ENCODE measurements around the gene SFTA2.

Gene SFTA2

GRCh38 chr6:30901436-30901835, 30.5 kb downstream of the SFTA2 start:
- H3K27ac ChIP-seq (ENCODE audit: low read depth, low read length): no peak overlapping the region
- H3K4me1 ChIP-seq (ENCODE audit: control insufficient read depth, insufficient read depth, low read length, unreplicated experiment): no peaks in the 10 kb centered on the region
- H2AFZ ChIP-seq (ENCODE audit: low read length, unreplicated experiment): no peak overlapping the region
- H3K36me3 ChIP-seq (ENCODE audit: insufficient read depth, low read length): no peaks in the 10 kb centered on the region
- no peaks in the 10 kb centered on the region for H3K27me3 ChIP-seq (ENCODE audit: insufficient read depth, low read length)
- H3K79me2 ChIP-seq (ENCODE audit: control insufficient read depth, insufficient read depth, low read length, unreplicated experiment): no peaks in the 10 kb centered on the region
- H3K4me3 ChIP-seq (ENCODE audit: low read depth, low read length): no peak overlapping the region

GRCh38 chr6:30900863-30901417, 31.0 kb downstream of the SFTA2 start:
- H3K4me3 ChIP-seq (ENCODE audit: low read depth, low read length): no peak overlapping the region
- H3K36me3 ChIP-seq (ENCODE audit: insufficient read depth, low read length): no peaks in the 10 kb centered on the region
- H3K4me1 ChIP-seq (ENCODE audit: control insufficient read depth, insufficient read depth, low read length, unreplicated experiment): no peaks in the 10 kb centered on the region
- H3K27ac ChIP-seq (ENCODE audit: low read depth, low read length): no peak overlapping the region
- H3K79me2 ChIP-seq (ENCODE audit: control insufficient read depth, insufficient read depth, low read length, unreplicated experiment): no peaks in the 10 kb centered on the region
- no peak overlapping the region for H2AFZ ChIP-seq (ENCODE audit: low read length, unreplicated experiment)
- no peaks in the 10 kb centered on the region for H3K27me3 ChIP-seq (ENCODE audit: insufficient read depth, low read length)

- H3K4me3 ChIP-seq (ENCODE audit: low read depth, low read length): no peak overlapping the region
- H3K36me3 ChIP-seq (ENCODE audit: insufficient read depth, low read length): no peaks in the 10 kb centered on the region
- H3K79me2 ChIP-seq (ENCODE audit: control insufficient read depth, insufficient read depth, low read length, unreplicated experiment): no peaks in the 10 kb centered on the region
- no peak overlapping the region for H2AFZ ChIP-seq (ENCODE audit: low read length, unreplicated experiment)
- no peaks in the 10 kb centered on the region for H3K4me1 ChIP-seq (ENCODE audit: control insufficient read depth, insufficient read depth, low read length, unreplicated experiment)
- no peak overlapping the region for H3K27ac ChIP-seq (ENCODE audit: low read depth, low read length)
- no peaks in the 10 kb centered on the region for H3K27me3 ChIP-seq (ENCODE audit: insufficient read depth, low read length)
Measured at GRCh38 chr6:30898750-30899360, 33.1 kb downstream of the SFTA2 start.

GRCh38 chr6:30897882-30898281, 34.1 kb downstream of the SFTA2 start:
- Histone ChIP-seq H3K27ac (ENCODE audit: low read depth, low read length) (no peak overlapping the region), H2AFZ (ENCODE audit: low read length, unreplicated experiment) (no peak overlapping the region), H3K79me2 (ENCODE audit: control insufficient read depth, insufficient read depth, low read length, unreplicated experiment) (no peaks in the 10 kb centered on the region), H3K4me3 (ENCODE audit: low read depth, low read length) (no peak overlapping the region), H3K4me1 (ENCODE audit: control insufficient read depth, insufficient read depth, low read length, unreplicated experiment) (no peaks in the 10 kb centered on the region), H3K27me3 (ENCODE audit: insufficient read depth, low read length) (no peaks in the 10 kb centered on the region), H3K36me3 (ENCODE audit: insufficient read depth, low read length) (no peaks in the 10 kb centered on the region)

GRCh38 chr6:30896541-30896940, 35.4 kb downstream of the SFTA2 start:
- no peaks in the 10 kb centered on the region for H3K36me3 ChIP-seq (ENCODE audit: insufficient read depth, low read length)
- H3K27me3 ChIP-seq (ENCODE audit: insufficient read depth, low read length): no peaks in the 10 kb centered on the region

GRCh38 chr6:30895343-30895742, 36.6 kb downstream of the SFTA2 start:
- Histone ChIP-seq H3K27ac (ENCODE audit: low read depth, low read length) (no peak overlapping the region), H3K4me3 (ENCODE audit: low read depth, low read length) (no peak overlapping the region), H3K36me3 (ENCODE audit: insufficient read depth, low read length) (no peaks in the 10 kb centered on the region), H2AFZ (ENCODE audit: low read length, unreplicated experiment) (no peak overlapping the region), H3K4me1 (ENCODE audit: control insufficient read depth, insufficient read depth, low read length, unreplicated experiment) (no peaks in the 10 kb centered on the region), H3K79me2 (ENCODE audit: control insufficient read depth, insufficient read depth, low read length, unreplicated experiment) (no peaks in the 10 kb centered on the region), H3K27me3 (ENCODE audit: insufficient read depth, low read length) (no peaks in the 10 kb centered on the region)

More at GRCh38 chr6:30896541-30896940, 35.4 kb downstream of the SFTA2 start:
- H2AFZ ChIP-seq (ENCODE audit: low read length, unreplicated experiment): no peak overlapping the region
- H3K27ac ChIP-seq (ENCODE audit: low read depth, low read length): no peak overlapping the region
- H3K4me3 ChIP-seq (ENCODE audit: low read depth, low read length): no peak overlapping the region
- H3K79me2 ChIP-seq (ENCODE audit: control insufficient read depth, insufficient read depth, low read length, unreplicated experiment): no peaks in the 10 kb centered on the region
- no peaks in the 10 kb centered on the region for H3K4me1 ChIP-seq (ENCODE audit: control insufficient read depth, insufficient read depth, low read length, unreplicated experiment)

- Histone ChIP-seq H3K4me3 (ENCODE audit: low read depth, low read length) (no peak overlapping the region), H3K36me3 (ENCODE audit: insufficient read depth, low read length) (no peaks in the 10 kb centered on the region), H3K79me2 (ENCODE audit: control insufficient read depth, insufficient read depth, low read length, unreplicated experiment) (no peaks in the 10 kb centered on the region), H3K27ac (ENCODE audit: low read depth, low read length) (no peak overlapping the region), H2AFZ (ENCODE audit: low read length, unreplicated experiment) (no peak overlapping the region), H3K27me3 (ENCODE audit: insufficient read depth, low read length) (no peaks in the 10 kb centered on the region), H3K4me1 (ENCODE audit: control insufficient read depth, insufficient read depth, low read length, unreplicated experiment) (no peaks in the 10 kb centered on the region)
Measured at GRCh38 chr6:30894935-30895334, 37.0 kb downstream of the SFTA2 start.

- Histone ChIP-seq H2AFZ (ENCODE audit: low read length, unreplicated experiment) (no peak overlapping the region), H3K27ac (ENCODE audit: low read depth, low read length) (no peak overlapping the region), H3K27me3 (ENCODE audit: insufficient read depth, low read length) (no peaks in the 10 kb centered on the region), H3K36me3 (ENCODE audit: insufficient read depth, low read length) (no peaks in the 10 kb centered on the region), H3K79me2 (ENCODE audit: control insufficient read depth, insufficient read depth, low read length, unreplicated experiment) (no peaks in the 10 kb centered on the region), H3K4me1 (ENCODE audit: control insufficient read depth, insufficient read depth, low read length, unreplicated experiment) (no peaks in the 10 kb centered on the region), H3K4me3 (ENCODE audit: low read depth, low read length) (no peak overlapping the region)
Measured at GRCh38 chr6:30894381-30894780, 37.6 kb downstream of the SFTA2 start.

GRCh38 chr6:30893666-30894065, 38.3 kb downstream of the SFTA2 start:
- Histone ChIP-seq H3K27ac (ENCODE audit: low read depth, low read length) (no peak overlapping the region), H3K4me1 (ENCODE audit: control insufficient read depth, insufficient read depth, low read length, unreplicated experiment) (peaks cover 2% of the 10 kb centered on the region), H2AFZ (ENCODE audit: low read length, unreplicated experiment) (no peak overlapping the region), H3K79me2 (ENCODE audit: control insufficient read depth, insufficient read depth, low read length, unreplicated experiment) (no peaks in the 10 kb centered on the region), H3K4me3 (ENCODE audit: low read depth, low read length) (no peak overlapping the region), H3K36me3 (ENCODE audit: insufficient read depth, low read length) (no peaks in the 10 kb centered on the region), H3K27me3 (ENCODE audit: insufficient read depth, low read length) (no peaks in the 10 kb centered on the region)

- Histone ChIP-seq H2AFZ (ENCODE audit: low read length, unreplicated experiment) (no peak overlapping the region), H3K79me2 (ENCODE audit: control insufficient read depth, insufficient read depth, low read length, unreplicated experiment) (no peaks in the 10 kb centered on the region), H3K36me3 (ENCODE audit: insufficient read depth, low read length) (no peaks in the 10 kb centered on the region), H3K27me3 (ENCODE audit: insufficient read depth, low read length) (no peaks in the 10 kb centered on the region), H3K4me3 (ENCODE audit: low read depth, low read length) (no peak overlapping the region), H3K27ac (ENCODE audit: low read depth, low read length) (no peak overlapping the region), H3K4me1 (ENCODE audit: control insufficient read depth, insufficient read depth, low read length, unreplicated experiment) (peaks cover 8% of the 10 kb centered on the region)
Measured at GRCh38 chr6:30893001-30893591, 38.9 kb downstream of the SFTA2 start.

All from ACC112 (cell line).